CD14-positive monocyte (primary cell): ENCODE results near the gene TTLL13. TPM values are rescaled to one million over a fixed set of nuclear protein-coding genes. Genes with fewer than 3 reads are reported as not detected.

Experiments used
- DNase-seq, 3 donors: peaks; one replicate each; pipeline ENCODE4 v3.0.0-alpha.2; 2011 to 2022
- H2AFZ ChIP-seq: 2 replicates; pipeline ENCODE4 v1.6.0; 2012; ENCODE audit warnings: mild to moderate bottlenecking, low read depth, low read length, inconsistent platforms; ENCODE audit not compliant: insufficient read depth, poor library complexity, severe bottlenecking
- H3K27ac ChIP-seq, 2 donors: 1 replicate in 1 of 2; 2 replicates in 1 of 2; pipeline ENCODE4 v1.5.1; 2012 to 2013; ENCODE audit warnings: low read length in 2 of 2, control low read depth in 1 of 2, inconsistent platforms in 1 of 2, low read depth in 1 of 2, mild to moderate bottlenecking in 1 of 2
- H3K27me3 ChIP-seq, 2 donors: one replicate each; pipeline versions ENCODE4 v1.6.0 to v1.6.1; 2011 to 2013; ENCODE audit warnings: low read length in 2 of 2; ENCODE audit not compliant: control insufficient read depth in 2 of 2, insufficient read depth in 2 of 2
- H3K36me3 ChIP-seq, 2 donors: replicated peaks in 1 of 2; 1 replicate in 1 of 2; 2 replicates in 1 of 2; pipeline versions ENCODE4 v1.5.1 to v1.6.1; 2012 to 2013; ENCODE audit warnings: low read length in 2 of 2, control low read depth in 1 of 2, inconsistent platforms in 1 of 2, mild to moderate bottlenecking in 1 of 2; ENCODE audit not compliant: insufficient read depth in 2 of 2, control insufficient read depth in 1 of 2
- H3K4me1 ChIP-seq, 2 donors: 1 replicate in 1 of 2; 2 replicates in 1 of 2; pipeline versions ENCODE4 v1.5.1 to v1.6.1; 2012 to 2013; ENCODE audit warnings: low read length in 2 of 2, control low read depth in 1 of 2, inconsistent platforms in 1 of 2, mild to moderate bottlenecking in 1 of 2, moderate library complexity in 1 of 2; ENCODE audit not compliant: insufficient read depth in 2 of 2, control insufficient read depth in 1 of 2
- H3K4me2 ChIP-seq: replicated peaks from 2 replicates; pipeline ENCODE3; 2012; ENCODE audit warnings: low read length, moderate library complexity, mild to moderate bottlenecking; ENCODE audit not compliant: poor library complexity, severe bottlenecking; ENCODE audit errors: extremely low read depth
- H3K4me3 ChIP-seq, 3 experiments: fragments of 200-600 bp in 1 of 3; sonication (generic) in 1 of 3; replicated peaks in 1 of 3; 1 replicate in 2 of 3; 2 replicates in 1 of 3; pipeline ENCODE4 v1.5.1; 2011 to 2013; ENCODE audit warnings: low read length in 3 of 3, mild to moderate bottlenecking in 3 of 3, control low read depth in 2 of 3, low read depth in 2 of 3, inconsistent platforms in 1 of 3, moderate library complexity in 1 of 3
- H3K79me2 ChIP-seq: 2 replicates; pipeline ENCODE4 v1.6.0; 2012; ENCODE audit warnings: mild to moderate bottlenecking, control low read depth, inconsistent platforms, low read length, moderate library complexity; ENCODE audit not compliant: insufficient read depth
- H3K9ac ChIP-seq: 2 replicates; pipeline ENCODE4 v1.6.0; 2017; ENCODE audit warnings: low read length, mild to moderate bottlenecking; ENCODE audit not compliant: insufficient read depth, poor library complexity, severe bottlenecking
- H3K9me3 ChIP-seq, 2 donors: replicated peaks in 1 of 2; 1 replicate in 1 of 2; 2 replicates in 1 of 2; pipeline versions ENCODE4 v1.5.1 to v1.6.1; 2012 to 2013; ENCODE audit warnings: low read length in 2 of 2, control low read depth in 1 of 2; ENCODE audit not compliant: control insufficient read depth in 1 of 2, insufficient read depth in 1 of 2
- H4K20me1 ChIP-seq: 2 replicates; pipeline ENCODE4 v1.6.0; 2012; ENCODE audit warnings: mild to moderate bottlenecking, low read length, control low read depth, moderate library complexity; ENCODE audit not compliant: insufficient read depth
- H3K27ac Mint-ChIP-seq, 7 donors: one replicate each; pipeline ENCODE4 v1.8.0; 2020; ENCODE audit warnings: mild to moderate bottlenecking in 7 of 7, mixed read lengths in 7 of 7, moderate library complexity in 6 of 7, inconsistent platforms in 2 of 7
- H3K27me3 Mint-ChIP-seq, 3 donors: one replicate each; pipeline ENCODE4 v1.8.0; 2021 to 2022; ENCODE audit warnings: low read depth in 3 of 3, mild to moderate bottlenecking in 3 of 3, mixed read lengths in 3 of 3, moderate library complexity in 3 of 3, inconsistent platforms in 1 of 3
- H3K36me3 Mint-ChIP-seq, 2 donors: one replicate each; pipeline ENCODE4 v1.8.0; 2020; ENCODE audit warnings: mixed read lengths in 2 of 2, inconsistent platforms in 1 of 2, mild to moderate bottlenecking in 1 of 2
- H3K4me1 Mint-ChIP-seq: one replicate; pipeline ENCODE4 v1.8.0; 2020; ENCODE audit warnings: mild to moderate bottlenecking, mixed read lengths
- H3K4me3 Mint-ChIP-seq, 2 donors: one replicate each; pipeline ENCODE4 v1.8.0; 2020; ENCODE audit warnings: mild to moderate bottlenecking in 2 of 2, mixed read lengths in 2 of 2, moderate library complexity in 1 of 2
- H3K9me3 Mint-ChIP-seq, 7 donors: one replicate each; pipeline ENCODE4 v1.8.0; 2020 to 2022; ENCODE audit warnings: mixed read lengths in 7 of 7, mild to moderate bottlenecking in 6 of 7, moderate library complexity in 6 of 7, inconsistent platforms in 2 of 7
- WGBS: methylation state at CpG from one replicate; pipeline ENCODE4 v1.1.5; 2013; ENCODE audit warnings: missing lambda C conversion rate; ENCODE audit not compliant: insufficient coverage; 5-methylcytosine and 5-hydroxymethylcytosine counted together
- intact Hi-C, 2 donors: fragments of 100-400 bp; cut with micrococcal nuclease; formaldehyde crosslinking; loops; one replicate each; pipeline versions ENCODE4 v1.15.0 to v1.15.1; 2023
- polyA plus RNA-seq, 3 donors: library from polyadenylated mRNA; depleted of rRNA in 1 of 3; unstranded in 2 of 3; stranded (reverse) in 1 of 3; fragments of 300-500 nt in 2 of 3; fragments of >200 nt in 1 of 3; fragmentation: Illumina TruSeq in 2 of 3; gene quantifications; 1 replicate in 2 of 3; 2 replicates in 1 of 3; pipeline ENCODE4 v1.2.3, GENCODE V29; 2012 to 2021
- TF ChIP-seq, protein P1 (sequence below): fragments of 200-600 bp; IDR thresholded peaks from one replicate; pipeline ENCODE4 v1.8.0; 2022; ENCODE audit warnings: antibody characterized with exemption, mild to moderate bottlenecking

The TTLL13 gene
- polyA plus RNA-seq, 3 donors = 0.08 to 0.13 TPM; not detected in 1

DNA sequence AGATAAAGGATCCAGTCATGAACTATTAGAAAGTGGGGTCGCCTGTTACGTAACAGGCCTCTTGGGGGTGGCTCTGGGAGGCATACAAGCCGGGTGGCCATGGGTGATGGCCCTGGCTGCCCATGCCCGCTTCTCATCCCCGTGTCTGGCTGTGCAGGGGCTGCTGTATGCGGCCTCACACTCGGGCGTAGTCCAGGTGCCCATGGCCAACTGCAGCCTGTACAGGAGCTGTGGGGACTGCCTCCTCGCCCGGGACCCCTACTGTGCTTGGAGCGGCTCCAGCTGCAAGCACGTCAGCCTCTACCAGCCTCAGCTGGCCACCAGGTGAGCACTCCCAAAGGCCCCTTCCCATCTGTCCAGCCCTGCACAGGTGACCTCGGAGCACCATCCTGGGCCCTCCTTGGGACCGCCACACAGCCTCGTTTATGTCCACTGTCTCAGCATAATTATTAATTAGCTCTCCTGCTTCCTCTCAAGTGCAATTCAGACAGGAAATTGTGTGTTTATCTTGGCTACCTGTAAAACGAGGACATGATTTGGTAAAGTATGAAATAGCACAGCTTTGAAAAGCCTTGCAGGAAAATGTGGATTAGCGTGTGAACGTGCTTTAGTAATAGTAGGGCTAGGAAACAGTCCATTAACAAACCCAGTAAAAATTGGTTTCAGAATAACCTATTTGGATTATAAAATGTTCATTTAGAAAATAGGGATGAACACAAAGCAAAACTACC is 23.7 kb upstream of the TTLL13 start:
- Histone ChIP-seq H3K27ac (no peak overlapping the region), H3K9me3 (no peaks in the 10 kb centered on the region), H4K20me1 (peaks cover 76% of the 10 kb centered on the region), H2AFZ (no peak overlapping the region), H3K9ac (no peak overlapping the region), H3K4me2 (no peak overlapping the region), H3K27me3 (no peaks in the 10 kb centered on the region), H3K4me3 (no peak overlapping the region), H3K4me1 (peaks cover 8% of the 10 kb centered on the region in 2 donors), H3K79me2 (peaks cover 8% of the 10 kb centered on the region), H3K36me3 (peaks cover 92 to 94% of the 10 kb centered on the region in 2 donors)
- peaks cover 84 to 98% of the 10 kb centered on the region in 2 donors for H3K36me3 Mint-ChIP-seq
- TF ChIP-seq, protein P1, sequence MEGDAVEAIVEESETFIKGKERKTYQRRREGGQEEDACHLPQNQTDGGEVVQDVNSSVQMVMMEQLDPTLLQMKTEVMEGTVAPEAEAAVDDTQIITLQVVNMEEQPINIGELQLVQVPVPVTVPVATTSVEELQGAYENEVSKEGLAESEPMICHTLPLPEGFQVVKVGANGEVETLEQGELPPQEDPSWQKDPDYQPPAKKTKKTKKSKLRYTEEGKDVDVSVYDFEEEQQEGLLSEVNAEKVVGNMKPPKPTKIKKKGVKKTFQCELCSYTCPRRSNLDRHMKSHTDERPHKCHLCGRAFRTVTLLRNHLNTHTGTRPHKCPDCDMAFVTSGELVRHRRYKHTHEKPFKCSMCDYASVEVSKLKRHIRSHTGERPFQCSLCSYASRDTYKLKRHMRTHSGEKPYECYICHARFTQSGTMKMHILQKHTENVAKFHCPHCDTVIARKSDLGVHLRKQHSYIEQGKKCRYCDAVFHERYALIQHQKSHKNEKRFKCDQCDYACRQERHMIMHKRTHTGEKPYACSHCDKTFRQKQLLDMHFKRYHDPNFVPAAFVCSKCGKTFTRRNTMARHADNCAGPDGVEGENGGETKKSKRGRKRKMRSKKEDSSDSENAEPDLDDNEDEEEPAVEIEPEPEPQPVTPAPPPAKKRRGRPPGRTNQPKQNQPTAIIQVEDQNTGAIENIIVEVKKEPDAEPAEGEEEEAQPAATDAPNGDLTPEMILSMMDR = no peak
- H3K4me1 Mint-ChIP-seq = peaks cover 7% of the 10 kb centered on the region
- no peaks in the 10 kb centered on the region for H3K27me3 Mint-ChIP-seq
- peaks cover 0 to 1% (median 0%) of the 10 kb centered on the region in 7 donors for H3K9me3 Mint-ChIP-seq
- H3K4me3 Mint-ChIP-seq = no peak overlapping the region
- no peak for DNase-seq
- intact Hi-C loops = no loop called here
- 97% methylated on average over 13 of the region's 18 CpGs for WGBS
- peak overlapping the region in 1 of 7 donors; percentile 19 for H3K27ac Mint-ChIP-seq

DNA sequence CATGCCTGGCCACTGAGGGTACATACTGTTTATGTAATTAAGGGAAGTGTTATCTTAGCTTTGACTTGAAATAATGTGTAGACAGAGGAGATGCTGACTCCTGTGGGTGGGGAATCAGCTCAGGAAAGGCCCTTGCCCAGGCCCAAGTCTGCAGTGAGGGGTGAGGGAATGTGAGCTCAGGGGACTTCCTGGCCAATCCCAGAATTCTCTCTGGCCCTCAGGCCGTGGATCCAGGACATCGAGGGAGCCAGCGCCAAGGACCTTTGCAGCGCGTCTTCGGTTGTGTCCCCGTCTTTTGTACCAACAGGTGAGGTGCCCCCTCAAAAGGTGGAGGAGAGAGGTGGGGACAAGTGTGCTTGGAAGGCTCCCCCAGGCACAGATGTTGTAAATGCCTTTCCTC is 22.0 kb upstream of the TTLL13 start:
- peaks cover 0 to 1% (median 0%) of the 10 kb centered on the region in 7 donors for H3K9me3 Mint-ChIP-seq
- H3K36me3 ChIP-seq = peaks cover 82 to 83% of the 10 kb centered on the region in 2 donors
- H3K79me2 ChIP-seq = peaks cover 16% of the 10 kb centered on the region
- H3K27me3 ChIP-seq = no peaks in the 10 kb centered on the region
- H3K36me3 Mint-ChIP-seq = peaks cover 79 to 91% of the 10 kb centered on the region in 2 donors
- no peak overlapping the region for H3K27ac ChIP-seq
- DNase-seq = no peak
- H3K27ac Mint-ChIP-seq = peak overlapping the region in 1 of 7 donors; percentile 21
- H3K27me3 Mint-ChIP-seq = no peaks in the 10 kb centered on the region
- 92% methylated on average over 2 of the region's 7 CpGs for WGBS
- peaks cover 24 to 25% of the 10 kb centered on the region in 2 donors for H3K4me1 ChIP-seq
- peaks cover 24% of the 10 kb centered on the region for H3K4me1 Mint-ChIP-seq
- no peaks in the 10 kb centered on the region for H3K9me3 ChIP-seq
- no peak overlapping the region for H3K4me2 ChIP-seq
- H4K20me1 ChIP-seq = peaks cover 68% of the 10 kb centered on the region
- H2AFZ ChIP-seq = no peak overlapping the region
- H3K4me3 ChIP-seq = no peak overlapping the region
- H3K4me3 Mint-ChIP-seq = no peak overlapping the region
- TF ChIP-seq, protein P1 = no peak
- no peak overlapping the region for H3K9ac ChIP-seq
- intact Hi-C loops = no loop called here
